Measurements from ENCODE around the gene NKD1.

The NKD1 gene

GRCh38 chr16:50538411-50539052 is 9.7 kb upstream of the NKD1 start:
- DNase-seq, result no peak

DNA sequence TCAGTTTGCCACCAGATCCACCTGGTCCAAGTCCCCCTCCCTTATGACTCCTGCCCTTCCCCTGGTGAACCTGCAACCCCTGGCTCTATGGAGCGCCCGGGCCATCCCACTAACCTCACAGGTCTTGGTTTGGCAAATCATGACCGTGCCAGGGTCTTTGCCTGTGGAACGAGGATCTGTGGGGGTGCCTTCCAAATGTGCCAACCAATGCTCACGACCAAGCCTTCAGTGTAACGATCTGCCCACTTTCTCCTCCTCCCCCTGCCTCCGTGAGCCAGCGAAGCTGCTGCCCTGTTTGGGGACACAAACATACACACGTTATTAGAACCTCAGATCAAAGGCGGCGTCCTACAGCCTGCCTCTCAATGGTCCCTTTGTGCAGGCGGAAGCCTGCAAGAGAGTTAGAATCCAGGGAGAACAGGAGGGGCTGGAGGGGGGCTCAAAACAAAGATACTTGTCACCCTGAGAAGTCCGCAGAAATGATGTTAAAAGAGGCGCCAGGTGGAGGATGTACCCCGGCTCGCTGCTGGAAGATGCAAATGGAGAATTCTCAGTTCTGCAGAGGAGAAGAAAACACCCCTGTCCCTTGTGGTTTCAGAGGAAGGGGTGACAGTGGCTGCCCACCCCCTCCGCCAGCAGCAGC is 9.0 kb upstream of the NKD1 start:
- DNase-seq, result no peak

DNA sequence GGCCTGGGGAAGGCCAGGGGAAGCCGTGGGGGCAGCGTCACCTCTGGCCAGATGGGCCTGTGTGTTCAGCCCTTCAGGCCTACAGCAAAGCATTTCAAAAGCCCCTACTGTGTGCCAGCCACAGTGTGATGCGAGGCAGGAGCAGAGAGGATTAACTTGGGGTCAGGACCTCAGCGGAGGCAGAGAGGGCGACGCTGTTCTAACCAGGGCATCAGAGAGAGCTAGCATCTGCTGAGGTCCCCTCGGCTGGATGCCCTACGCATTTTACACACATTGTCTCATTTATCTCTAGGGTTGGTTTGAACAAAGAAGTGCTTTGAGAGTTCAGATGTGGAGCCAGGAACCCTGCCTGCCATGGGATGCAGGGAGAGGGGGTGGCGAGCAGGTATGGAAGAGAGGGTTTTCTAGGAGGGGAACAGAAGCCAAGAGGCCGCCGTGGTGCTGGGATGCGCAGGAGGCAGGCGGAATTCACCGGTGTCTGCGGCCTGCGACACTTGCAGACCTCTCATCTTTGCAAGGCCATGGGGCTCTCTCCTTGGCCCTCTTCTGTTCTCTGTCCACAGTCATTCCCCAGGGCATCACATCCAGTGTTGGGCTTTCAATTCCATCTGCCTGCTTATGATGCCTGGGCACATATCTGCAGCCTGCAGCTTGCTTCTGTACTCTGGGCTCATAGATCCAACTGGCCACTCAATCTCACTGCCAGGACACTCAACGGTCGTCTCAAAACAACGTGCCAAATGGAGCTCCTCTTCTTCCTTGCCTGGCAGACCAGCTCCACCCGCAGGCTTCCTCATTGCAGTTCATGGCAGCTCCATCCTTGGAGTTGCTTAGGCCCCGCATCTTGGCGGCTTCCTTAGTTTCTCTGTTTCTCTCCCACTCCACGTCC is 8.1 kb upstream of the NKD1 start:
- DNase-seq, result no peak

DNA sequence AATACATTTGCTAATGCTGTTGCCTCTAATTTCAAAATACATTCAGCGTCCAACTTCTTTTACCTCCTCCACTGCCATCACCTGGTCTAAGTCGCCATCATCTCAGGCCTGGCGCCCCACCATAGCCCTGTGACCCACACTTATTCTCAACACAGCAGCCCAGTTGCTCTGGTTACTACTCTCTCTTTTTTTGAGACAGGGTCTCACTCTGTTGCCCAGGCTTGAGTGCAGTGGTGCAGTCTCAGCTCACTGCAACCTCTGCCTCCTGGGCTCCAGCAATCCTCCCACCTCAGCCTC is 7.5 kb upstream of the NKD1 start:
- no peak for DNase-seq

- DNase-seq, result no peak
These were observed 5.5 kb upstream of the NKD1 start for GRCh38 chr16:50542703-50543102.

DNA sequence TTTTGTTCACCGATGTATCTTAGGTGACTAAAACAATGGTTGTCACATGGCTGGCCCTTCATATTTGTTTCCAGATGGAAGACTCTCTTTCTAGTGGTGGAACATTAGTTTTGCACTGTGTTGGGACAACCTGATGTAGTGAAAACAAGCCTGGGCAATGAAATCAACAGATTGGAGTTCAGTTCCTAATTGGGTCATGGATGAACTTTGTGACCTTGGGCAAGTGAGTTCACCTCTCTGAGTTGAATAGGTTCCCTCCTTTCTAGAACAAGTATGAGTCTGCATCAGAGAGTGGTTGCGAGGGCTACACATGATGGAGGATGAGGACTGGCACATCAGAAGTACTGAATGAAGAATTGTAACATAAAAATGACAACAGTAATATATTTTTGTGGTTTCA is 2.1 kb upstream of the NKD1 start:
- no peak for DNase-seq

GRCh38 chr16:50547340-50548124 is 664 bp upstream of the NKD1 start:
- peak; percentile 68 for DNase-seq

- DNase-seq, result no peak
These were observed 839 bp downstream of the NKD1 start for GRCh38 chr16:50548909-50549560.

GRCh38 chr16:50549561-50549915 is 1.3 kb downstream of the NKD1 start:
- DNase-seq, result no peak

DNA sequence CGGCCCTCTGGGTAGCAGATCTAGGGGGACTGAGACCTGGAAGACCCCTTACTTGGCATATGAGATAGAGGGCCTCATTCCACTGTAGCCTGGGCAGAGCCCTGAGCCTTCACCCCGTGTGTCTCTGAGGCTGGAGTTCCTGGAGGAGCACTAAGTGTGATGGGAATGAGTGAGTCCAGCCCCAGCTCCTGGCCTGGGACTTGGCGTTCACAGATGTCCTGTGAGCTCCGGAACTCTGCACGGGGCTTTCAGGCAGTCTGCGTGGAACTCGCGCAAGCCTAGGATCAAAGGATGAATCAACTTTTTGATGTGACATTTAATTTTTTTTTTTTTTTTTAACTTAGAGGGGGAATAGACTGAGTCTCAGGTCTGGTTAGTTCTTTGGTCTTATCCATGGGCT is 1.8 kb downstream of the NKD1 start:
- peak; percentile 40 for DNase-seq

- no peak for DNase-seq
These were observed 2.9 kb downstream of the NKD1 start for GRCh38 chr16:50550866-50551641.

- no peak for DNase-seq
These were observed 4.4 kb downstream of the NKD1 start for GRCh38 chr16:50552476-50553101.

DNA sequence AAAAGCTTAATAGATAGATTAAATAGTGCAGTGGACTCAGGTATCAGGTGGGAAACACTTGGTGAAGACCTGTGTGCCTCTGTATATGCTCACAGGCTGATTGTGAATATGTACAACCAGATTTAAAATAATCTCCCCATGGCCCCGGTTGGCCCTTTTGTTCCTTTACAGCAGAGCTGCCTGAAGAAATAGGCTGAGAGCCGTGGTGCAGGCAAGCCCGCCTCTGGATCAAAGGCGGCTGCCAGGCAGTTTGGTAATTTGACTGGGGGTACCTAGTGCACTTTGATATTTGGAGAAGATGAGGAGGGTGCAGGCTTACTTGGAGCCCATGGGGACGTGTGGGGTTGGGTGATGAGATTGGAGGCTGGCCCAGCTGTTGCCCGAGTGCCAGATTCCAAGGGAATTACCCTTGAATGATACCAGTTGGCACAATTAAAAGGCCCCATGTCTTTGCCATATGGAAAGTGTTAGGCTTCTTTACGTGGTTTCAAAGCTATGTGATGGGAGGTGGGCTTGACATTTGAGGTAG is 5.0 kb downstream of the NKD1 start:
- no peak for DNase-seq

GRCh38 chr16:50553731-50554360 is 5.7 kb downstream of the NKD1 start:
- DNase-seq, result no peak

DNA sequence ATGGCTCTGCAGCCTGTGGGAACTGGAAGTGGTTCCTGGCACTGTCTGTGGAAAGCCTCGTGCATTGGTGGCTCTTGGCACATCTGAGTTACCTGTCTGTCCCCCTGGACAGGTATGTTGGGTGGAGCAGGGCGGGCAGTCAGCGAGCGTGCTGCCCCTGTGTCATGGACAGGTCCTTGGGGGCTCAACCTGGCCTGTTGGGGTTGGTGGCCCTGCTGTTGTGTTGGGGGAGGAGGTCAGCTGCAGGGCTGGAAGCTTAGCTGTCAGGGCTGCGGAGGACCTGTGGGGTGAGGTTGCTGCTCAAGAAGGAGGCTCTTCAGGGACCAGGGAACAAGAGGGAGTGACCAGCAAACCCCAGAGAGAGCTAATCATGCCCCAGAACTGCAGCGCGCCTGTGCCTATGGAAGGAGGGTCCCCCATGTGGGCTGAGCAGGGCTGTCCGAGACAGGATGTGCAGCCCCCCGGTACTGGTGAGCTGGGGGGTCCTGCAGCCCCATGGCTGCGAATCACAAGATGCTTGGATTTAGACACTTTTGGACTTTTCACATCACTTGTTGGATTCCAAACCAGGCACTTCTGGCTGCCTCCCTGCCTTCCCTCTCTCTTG is 7.2 kb downstream of the NKD1 start:
- no peak for DNase-seq

GRCh38 chr16:50555952-50556673 is 7.9 kb downstream of the NKD1 start:
- no peak for DNase-seq

- DNase-seq, result no peak
These were observed 8.8 kb downstream of the NKD1 start for GRCh38 chr16:50557046-50557445.

DNA sequence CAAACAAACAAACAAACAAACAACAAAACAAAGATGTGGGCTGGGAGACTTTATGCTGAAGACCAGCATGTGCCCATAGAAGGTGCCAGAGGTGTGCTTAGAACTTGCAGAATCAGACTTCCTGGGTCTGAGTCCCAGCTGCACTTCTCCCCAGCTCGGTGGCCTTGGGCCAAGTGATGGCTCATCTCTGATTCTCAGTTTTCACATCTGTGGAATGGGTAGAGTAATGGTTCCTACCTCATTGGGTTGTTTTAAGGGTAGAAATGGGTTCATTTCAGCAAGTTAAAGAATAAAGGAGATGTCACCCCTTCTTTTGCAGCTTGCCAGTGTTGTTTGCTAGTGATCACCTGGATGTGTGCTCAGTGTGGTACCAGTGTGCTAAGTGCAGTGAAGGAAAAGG is 10.7 kb downstream of the NKD1 start:
- DNase-seq, result no peak

DNA sequence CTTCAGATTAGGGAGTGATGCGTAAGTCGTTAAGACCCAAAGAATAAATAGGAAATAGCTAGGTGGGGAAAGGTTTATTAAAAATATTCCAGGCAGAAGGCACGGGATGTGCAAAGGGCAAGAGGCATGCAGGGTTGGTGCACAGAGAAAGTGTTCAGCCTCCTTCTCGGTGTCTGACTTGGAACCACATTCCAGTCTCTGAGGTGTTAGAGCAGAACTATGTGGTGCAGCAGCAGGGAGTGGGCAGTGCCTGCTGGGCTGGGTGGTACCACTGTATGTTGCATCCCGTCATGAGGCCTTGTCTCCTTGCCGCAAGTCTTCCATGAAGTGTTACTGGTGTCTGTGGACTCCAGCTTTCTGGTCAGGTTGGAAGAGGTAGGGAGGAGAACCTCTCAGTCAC is 11.1 kb downstream of the NKD1 start:
- DNase-seq, result no peak

Data from effector CD8-positive, alpha-beta T cell (primary cell).